ENCODE results near the gene ZYX. TPM values are rescaled to one million over a fixed set of nuclear protein-coding genes. Genes with fewer than 3 reads are reported as not detected.

ZYX gene
- total RNA-seq, 1 experiment from 2014 or later, result 237 TPM

GRCh38 chr7:143359771-143360353 lies 21.3 kb upstream of the ZYX start:
- Mint-ChIP-seq H3K9me3 (no peaks in the 10 kb centered on the region), H3K4me1 (peaks cover 17 to 18% of the 10 kb centered on the region in 2 experiments), H3K27ac (peak overlapping the region in 1 of 3 experiments; percentile 7; a peak in 2 of 7 replicates), H3K36me3 (ENCODE audit: insufficient read depth in 1 of 3, low read depth in 3 of 3) (peaks cover 24 to 52% (median 39%) of the 10 kb centered on the region in 3 experiments), H3K27me3 (ENCODE audit: low read depth) (peaks cover 35% of the 10 kb centered on the region), H3K4me3 (peak overlapping the region in 1 of 2 experiments; percentile 83; a peak in 1 of 5 replicates)
- no peak overlapping the region for H2BK120ac ChIP-seq (ENCODE audit: low read depth, low read length, poor library complexity, severe bottlenecking)
- no peak overlapping the region for H3K4ac ChIP-seq (ENCODE audit: low read depth, low read length)
- no peak overlapping the region for H2BK20ac ChIP-seq (ENCODE audit: low read depth, low read length, poor library complexity, severe bottlenecking)
- H2AK5ac ChIP-seq (ENCODE audit: insufficient read length, low read length), result no peak overlapping the region
- H3K79me1 ChIP-seq (ENCODE audit: insufficient read depth, low read depth, low read length, poor library complexity, severe bottlenecking), result no peaks in the 10 kb centered on the region
- no peaks in the 10 kb centered on the region for H3K4me1 ChIP-seq (ENCODE audit: insufficient read depth, low read length)
- no peak overlapping the region for H2AFZ ChIP-seq (ENCODE audit: low read length)
- no peak overlapping the region for H2BK5ac ChIP-seq (ENCODE audit: insufficient read length, low read length)
- H2BK15ac ChIP-seq (ENCODE audit: low read depth, low read length), result no peak overlapping the region
- no peak for DNase-seq
- WGBS (ENCODE audit: extremely low coverage, insufficient read length, low lambda C conversion rate), result no CpG with 5 or more reads among the region's 11 CpGs
- TF ChIP-seq CTCF (conservative IDR thresholded peaks at IDR 0.05), result no peak
- peaks cover 7% of the 10 kb centered on the region for H3K23me2 ChIP-seq (ENCODE audit: insufficient read length, low read depth, low read length, poor library complexity, severe bottlenecking)
- no peaks in the 10 kb centered on the region for H3K79me2 ChIP-seq (ENCODE audit: insufficient read depth, low read length)
- no peak overlapping the region for H4K5ac ChIP-seq (ENCODE audit: insufficient read length, low read depth, low read length)
- no peak overlapping the region for H3K23ac ChIP-seq (ENCODE audit: insufficient read length, low read depth, low read length)
- H3K9ac ChIP-seq (ENCODE audit: extremely low read depth, insufficient read length, low read length), result no peak overlapping the region
- no peak overlapping the region for H3K27ac ChIP-seq (ENCODE audit: insufficient read length, low read depth, low read length)
- H4K20me1 ChIP-seq (ENCODE audit: control insufficient read depth, insufficient read depth, insufficient read length), result no peaks in the 10 kb centered on the region
- no peak overlapping the region for H4K91ac ChIP-seq (ENCODE audit: insufficient read length, low read depth, low read length)
- no peak overlapping the region for H3K56ac ChIP-seq (ENCODE audit: insufficient read length, low read depth, low read length)
- no peak overlapping the region for H2BK12ac ChIP-seq (ENCODE audit: insufficient read length, low read depth, low read length)
- no peak overlapping the region for H3T11ph ChIP-seq (ENCODE audit: low read length)
- H3K27me3 ChIP-seq (ENCODE audit: insufficient read depth, low read length), result peaks cover 6% of the 10 kb centered on the region; the same call in 1 of the 2 replicates
- no peak overlapping the region for H3K4me2 ChIP-seq (ENCODE audit: insufficient read depth, insufficient read length, low read length)
- H3K14ac ChIP-seq (ENCODE audit: insufficient read depth, low read length), result no peak overlapping the region
- H3K18ac ChIP-seq (ENCODE audit: insufficient read length, low read depth, low read length), result no peak overlapping the region
- no peaks in the 10 kb centered on the region for H3K9me3 ChIP-seq (ENCODE audit: control insufficient read depth, low read depth, low read length)
- H4K8ac ChIP-seq (replicated peaks; ENCODE audit: insufficient read length, low read depth, low read length), result no peak overlapping the region
